ENCODE measurements around the gene RTL10. TPM values are rescaled to one million over a fixed set of nuclear protein-coding genes. Genes with fewer than 3 reads are reported as not detected.

The RTL10 gene
- total RNA-seq, 1 donor from 2014 or later = 24.1 TPM

DNA sequence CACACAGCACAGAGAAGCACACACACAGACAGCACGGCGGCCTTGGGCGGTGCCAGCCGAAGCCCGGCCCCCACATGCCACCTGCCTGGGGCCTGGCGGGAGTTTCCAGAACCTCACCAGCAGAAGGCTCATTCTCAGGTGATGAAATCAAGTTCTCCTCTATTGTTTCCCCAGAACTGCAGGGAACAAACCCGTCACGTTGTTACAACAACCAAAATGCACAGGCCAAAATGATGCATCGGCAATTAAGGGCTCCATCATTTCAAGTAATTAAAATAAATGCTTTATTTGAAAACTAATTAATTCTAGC lies 30.8 kb downstream of the RTL10 start:
- intact Hi-C loops (cut with micrococcal nuclease) = no loop called here
- Mint-ChIP-seq H3K4me3 (no peak overlapping the region), H3K4me1 (ENCODE audit: low read depth) (peaks cover 9% of the 10 kb centered on the region), H3K36me3 (ENCODE audit: low read depth) (no peaks in the 10 kb centered on the region), H3K27me3 (ENCODE audit: insufficient read depth) (no peaks in the 10 kb centered on the region), H3K9me3 (no peaks in the 10 kb centered on the region), H3K27ac (no peak overlapping the region)
- no peak for DNase-seq (ENCODE audit: low spot score)

DNA sequence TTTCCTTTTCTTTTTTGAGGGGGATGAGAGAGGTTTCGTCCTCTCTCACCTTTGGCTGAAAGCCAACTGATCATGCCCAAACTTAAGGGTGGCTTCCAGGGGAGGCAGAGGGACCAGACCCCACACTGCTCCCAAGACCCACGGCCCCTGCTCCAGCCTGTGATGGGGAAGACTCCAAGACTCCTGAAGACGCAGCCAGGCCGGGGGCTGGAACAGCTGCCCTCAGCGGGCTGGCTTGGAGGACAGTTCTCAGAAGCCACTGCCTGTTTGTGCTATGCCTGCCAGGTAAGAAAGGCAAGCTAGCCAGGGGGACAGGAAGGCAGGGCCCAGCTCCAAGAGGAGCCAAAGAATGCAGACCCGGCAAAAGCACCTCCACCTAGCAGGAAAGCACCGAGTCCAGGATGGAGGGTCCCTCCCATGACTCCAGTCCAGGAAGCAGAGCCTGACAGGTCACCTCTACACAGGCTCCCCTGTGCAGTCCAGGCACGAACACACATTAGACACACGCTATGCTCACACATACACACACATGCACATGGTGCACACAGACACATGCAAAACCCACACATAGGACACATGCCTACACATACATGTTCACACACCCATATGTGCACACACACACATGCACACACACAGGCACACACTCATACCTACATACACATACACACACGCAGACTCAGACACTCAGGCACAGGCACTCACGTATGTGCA lies 31.3 kb downstream of the RTL10 start:
- H3K36me3 Mint-ChIP-seq (ENCODE audit: low read depth) = no peaks in the 10 kb centered on the region
- no peak for DNase-seq (ENCODE audit: low spot score)
- no peaks in the 10 kb centered on the region for H3K27me3 Mint-ChIP-seq (ENCODE audit: insufficient read depth)
- no peaks in the 10 kb centered on the region for H3K9me3 Mint-ChIP-seq
- peaks cover 9% of the 10 kb centered on the region for H3K4me1 Mint-ChIP-seq (ENCODE audit: low read depth)
- no peak overlapping the region for H3K4me3 Mint-ChIP-seq
- intact Hi-C loops (cut with micrococcal nuclease) = no loop called here
- H3K27ac Mint-ChIP-seq = no peak overlapping the region

DNA sequence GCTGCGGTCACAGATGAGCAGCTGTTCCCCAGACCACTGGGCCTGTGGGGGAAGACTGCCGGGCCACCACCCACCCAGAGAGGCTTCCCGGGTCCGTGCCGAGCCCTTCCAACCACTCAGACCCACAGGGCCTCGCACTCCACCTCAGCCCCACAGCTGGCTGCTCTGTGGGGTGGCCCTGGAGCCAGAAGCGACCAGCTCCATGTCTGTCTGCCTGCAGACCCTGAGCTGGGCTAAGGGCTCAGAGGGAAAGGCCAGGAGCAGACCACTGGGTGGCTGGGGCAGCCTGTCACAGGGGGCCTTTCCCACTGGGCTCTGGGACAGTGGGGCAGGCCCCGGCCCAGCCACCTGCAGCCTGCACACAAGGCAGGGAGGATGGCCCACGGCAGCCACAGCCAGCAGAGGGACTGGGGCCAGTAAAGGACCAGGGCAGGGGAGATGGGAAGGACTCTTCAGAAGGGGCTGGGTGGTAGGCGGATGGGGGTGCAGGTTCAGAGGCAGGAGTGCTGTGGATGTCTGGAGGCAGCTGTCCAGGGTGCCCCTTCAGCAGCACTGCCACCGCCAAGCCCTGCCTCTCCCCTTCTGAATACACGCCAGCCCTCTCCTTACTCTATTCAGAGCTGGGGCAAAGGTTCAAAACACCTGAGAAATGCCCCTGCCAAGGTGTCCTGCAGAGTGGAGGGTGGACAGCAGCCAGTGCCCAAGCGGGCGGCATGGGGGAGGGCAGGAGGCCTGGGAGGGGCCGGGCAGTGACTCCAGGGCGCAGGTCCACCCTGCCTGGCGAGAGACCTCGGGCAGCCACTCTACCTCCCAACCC lies 32.2 kb downstream of the RTL10 start:
- Mint-ChIP-seq H3K27ac (no peak overlapping the region), H3K27me3 (ENCODE audit: insufficient read depth) (no peaks in the 10 kb centered on the region), H3K36me3 (ENCODE audit: low read depth) (no peaks in the 10 kb centered on the region), H3K4me1 (ENCODE audit: low read depth) (peaks cover 9% of the 10 kb centered on the region), H3K9me3 (no peaks in the 10 kb centered on the region), H3K4me3 (no peak overlapping the region)
- no peak for DNase-seq (ENCODE audit: low spot score)
- intact Hi-C loops (cut with micrococcal nuclease) = no loop called here

DNA sequence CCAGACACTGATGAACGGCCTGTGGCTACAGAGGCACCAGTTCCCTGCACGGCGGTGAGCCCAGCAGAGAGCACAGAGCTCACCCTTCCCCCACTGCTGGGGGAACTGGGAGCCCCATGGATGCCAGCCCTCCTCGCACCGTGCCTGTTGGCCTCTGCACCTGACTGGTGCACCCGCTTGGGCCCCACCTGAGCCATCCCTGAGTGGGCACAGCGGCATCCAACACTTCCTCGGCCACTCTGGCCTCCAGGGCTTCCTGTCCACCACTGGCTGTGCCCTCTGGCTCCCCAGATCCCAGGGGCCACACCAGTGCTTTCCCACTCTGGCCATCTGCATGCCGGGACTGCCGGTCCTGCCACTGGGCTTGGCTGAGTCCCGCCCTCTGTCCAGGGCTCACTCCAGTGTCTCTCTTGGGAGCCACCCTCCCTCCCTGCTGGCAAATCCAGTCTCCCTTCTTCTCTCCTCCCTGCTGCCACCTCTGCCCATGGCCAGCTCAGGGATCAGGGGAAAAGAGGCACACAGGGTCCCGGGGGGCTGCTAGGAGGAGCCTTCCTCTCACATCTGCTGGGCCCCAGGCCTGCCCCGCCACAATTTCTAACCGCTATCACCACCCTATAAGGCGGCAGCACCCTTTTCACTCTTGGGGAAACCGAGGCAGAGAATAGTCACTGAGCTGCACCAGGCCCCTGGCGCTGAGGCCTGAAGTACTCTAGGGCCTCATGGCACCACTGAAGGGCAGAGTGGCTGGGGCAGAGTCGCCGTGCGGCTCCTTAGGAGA lies 33.0 kb downstream of the RTL10 start:
- H3K36me3 Mint-ChIP-seq (ENCODE audit: low read depth) = no peaks in the 10 kb centered on the region
- peaks cover 7% of the 10 kb centered on the region for H3K4me1 Mint-ChIP-seq (ENCODE audit: low read depth)
- intact Hi-C loops (cut with micrococcal nuclease) = no loop called here
- H3K27ac Mint-ChIP-seq = no peak overlapping the region
- DNase-seq (ENCODE audit: low spot score) = no peak
- no peak overlapping the region for H3K4me3 Mint-ChIP-seq
- no peaks in the 10 kb centered on the region for H3K27me3 Mint-ChIP-seq (ENCODE audit: insufficient read depth)
- H3K9me3 Mint-ChIP-seq = no peaks in the 10 kb centered on the region

DNA sequence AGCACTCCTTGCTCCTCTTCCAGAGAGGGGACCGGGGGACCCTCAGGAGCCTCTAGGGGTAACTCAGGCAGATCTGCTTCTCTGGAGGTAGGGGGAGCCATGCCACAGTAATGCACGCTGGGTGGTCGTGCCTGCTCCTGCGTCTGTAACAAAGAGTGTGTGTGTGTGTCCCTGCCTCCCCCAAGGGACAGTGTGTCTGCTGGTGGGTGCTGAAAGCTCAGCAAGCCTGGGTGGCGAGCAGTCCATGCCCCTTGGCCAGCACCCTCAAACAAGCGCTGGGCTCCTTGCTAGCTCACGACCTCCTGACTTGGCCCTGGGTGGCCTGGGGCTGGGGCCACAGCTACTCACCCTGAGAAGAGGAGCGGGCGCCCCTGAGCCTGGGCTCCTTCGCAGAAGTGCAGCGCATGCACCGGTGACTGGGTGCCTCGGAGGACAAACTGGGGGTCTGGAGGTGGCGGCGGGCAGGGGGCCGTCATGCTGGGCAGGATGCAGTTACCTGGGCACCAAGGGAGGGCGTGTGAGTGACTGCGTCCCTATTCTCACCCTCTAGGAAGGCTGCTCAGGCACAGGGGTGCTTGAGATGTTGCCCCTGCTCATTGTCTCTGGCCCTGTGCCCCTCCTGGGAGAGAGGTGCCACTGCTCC lies 33.7 kb downstream of the RTL10 start:
- no peaks in the 10 kb centered on the region for H3K4me1 Mint-ChIP-seq (ENCODE audit: low read depth)
- H3K9me3 Mint-ChIP-seq = no peaks in the 10 kb centered on the region
- intact Hi-C loops (cut with micrococcal nuclease) = no loop called here
- no peak for DNase-seq (ENCODE audit: low spot score)
- H3K36me3 Mint-ChIP-seq (ENCODE audit: low read depth) = no peaks in the 10 kb centered on the region
- no peak overlapping the region for H3K4me3 Mint-ChIP-seq
- H3K27me3 Mint-ChIP-seq (ENCODE audit: insufficient read depth) = no peaks in the 10 kb centered on the region
- H3K27ac Mint-ChIP-seq = no peak overlapping the region

DNA sequence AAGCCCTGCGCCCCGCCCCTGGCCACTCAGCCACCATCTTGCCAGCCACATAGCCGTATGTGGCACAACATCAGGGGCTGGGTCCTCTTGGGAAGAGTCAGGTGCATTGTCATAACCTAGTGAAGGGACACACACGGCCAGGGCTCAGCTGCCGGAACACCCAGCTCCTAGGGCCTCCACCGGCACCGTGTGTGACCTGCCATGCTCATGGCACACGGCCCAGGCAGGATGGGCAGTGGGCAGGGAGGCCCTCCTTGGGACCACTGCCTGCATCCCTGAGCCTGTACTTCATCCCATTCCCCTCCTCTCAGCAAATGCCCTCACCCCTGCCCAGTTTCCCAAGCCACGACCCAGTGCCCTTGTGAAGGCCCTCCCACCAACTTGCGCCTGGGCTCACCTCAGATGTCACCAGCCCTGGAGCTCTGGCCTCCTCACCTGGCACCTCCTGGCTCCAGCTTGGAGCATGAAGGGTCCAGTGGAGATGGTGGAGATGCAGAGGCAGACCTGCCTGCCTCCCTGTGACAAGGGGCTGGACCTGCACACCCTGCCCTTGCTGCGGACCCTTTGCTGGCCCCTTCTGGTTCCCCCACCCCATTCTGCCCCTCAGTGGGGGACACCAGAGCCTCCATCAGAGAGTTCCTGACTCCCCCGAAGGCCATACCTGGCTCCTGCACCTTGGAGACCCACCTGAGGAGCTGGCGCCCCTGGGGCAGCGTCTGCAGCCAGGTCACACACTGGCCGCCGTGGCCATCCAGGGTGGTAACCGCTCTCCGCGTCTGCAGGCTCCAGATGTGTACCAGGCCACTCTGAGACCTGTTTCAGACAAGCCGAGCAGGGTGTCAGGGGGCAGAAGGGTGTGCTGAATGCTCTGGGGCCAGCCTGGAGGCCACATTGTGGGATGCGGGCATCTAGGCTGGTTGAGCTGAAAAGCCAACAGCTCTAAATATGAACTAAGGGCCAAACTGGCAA lies 34.5 kb downstream of the RTL10 start:
- no peaks in the 10 kb centered on the region for H3K36me3 Mint-ChIP-seq (ENCODE audit: low read depth)
- no peaks in the 10 kb centered on the region for H3K4me1 Mint-ChIP-seq (ENCODE audit: low read depth)
- no peaks in the 10 kb centered on the region for H3K9me3 Mint-ChIP-seq
- H3K27ac Mint-ChIP-seq = no peak overlapping the region
- intact Hi-C loops (cut with micrococcal nuclease) = no loop called here
- no peak overlapping the region for H3K4me3 Mint-ChIP-seq
- H3K27me3 Mint-ChIP-seq (ENCODE audit: insufficient read depth) = no peaks in the 10 kb centered on the region
- DNase-seq (ENCODE audit: low spot score) = no peak

DNA sequence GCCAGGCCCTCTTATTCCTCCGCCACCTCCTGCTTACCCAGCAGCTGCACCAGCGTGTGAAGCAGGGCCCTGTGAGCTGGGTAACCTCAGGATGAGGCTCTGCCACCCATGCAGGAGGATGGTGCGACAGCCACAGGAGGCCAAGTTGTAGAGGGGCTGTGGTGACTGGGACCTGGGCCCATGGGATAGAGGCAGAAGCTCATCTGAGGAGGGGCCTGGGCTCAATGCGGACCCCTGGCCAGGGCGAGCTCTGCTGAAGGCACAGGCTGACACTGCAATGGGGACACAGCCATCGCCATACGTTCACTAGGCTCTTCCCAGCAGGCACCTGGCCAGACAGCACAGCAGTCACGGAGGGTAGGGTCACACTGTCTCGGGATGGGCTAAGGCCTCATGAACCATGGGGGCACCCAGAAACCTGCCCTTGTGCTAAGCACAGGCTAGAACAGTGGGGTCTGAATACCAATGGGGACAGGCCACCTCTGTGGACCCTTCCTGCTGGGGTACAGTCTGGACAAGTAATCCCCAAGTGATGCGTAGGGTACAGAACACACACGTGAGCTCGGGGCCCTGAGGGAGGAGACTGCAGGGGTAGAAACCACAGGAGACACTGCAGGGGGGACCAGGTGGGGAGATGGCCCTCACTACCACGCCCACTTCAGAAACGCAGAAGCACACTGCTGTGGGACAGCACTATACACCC lies 35.3 kb downstream of the RTL10 start:
- H3K4me3 Mint-ChIP-seq = no peak overlapping the region
- no peak for DNase-seq (ENCODE audit: low spot score)
- no peak overlapping the region for H3K27ac Mint-ChIP-seq
- no peaks in the 10 kb centered on the region for H3K4me1 Mint-ChIP-seq (ENCODE audit: low read depth)
- no peaks in the 10 kb centered on the region for H3K9me3 Mint-ChIP-seq
- no peaks in the 10 kb centered on the region for H3K36me3 Mint-ChIP-seq (ENCODE audit: low read depth)
- intact Hi-C loops (cut with micrococcal nuclease) = no loop called here
- no peaks in the 10 kb centered on the region for H3K27me3 Mint-ChIP-seq (ENCODE audit: insufficient read depth)

DNA sequence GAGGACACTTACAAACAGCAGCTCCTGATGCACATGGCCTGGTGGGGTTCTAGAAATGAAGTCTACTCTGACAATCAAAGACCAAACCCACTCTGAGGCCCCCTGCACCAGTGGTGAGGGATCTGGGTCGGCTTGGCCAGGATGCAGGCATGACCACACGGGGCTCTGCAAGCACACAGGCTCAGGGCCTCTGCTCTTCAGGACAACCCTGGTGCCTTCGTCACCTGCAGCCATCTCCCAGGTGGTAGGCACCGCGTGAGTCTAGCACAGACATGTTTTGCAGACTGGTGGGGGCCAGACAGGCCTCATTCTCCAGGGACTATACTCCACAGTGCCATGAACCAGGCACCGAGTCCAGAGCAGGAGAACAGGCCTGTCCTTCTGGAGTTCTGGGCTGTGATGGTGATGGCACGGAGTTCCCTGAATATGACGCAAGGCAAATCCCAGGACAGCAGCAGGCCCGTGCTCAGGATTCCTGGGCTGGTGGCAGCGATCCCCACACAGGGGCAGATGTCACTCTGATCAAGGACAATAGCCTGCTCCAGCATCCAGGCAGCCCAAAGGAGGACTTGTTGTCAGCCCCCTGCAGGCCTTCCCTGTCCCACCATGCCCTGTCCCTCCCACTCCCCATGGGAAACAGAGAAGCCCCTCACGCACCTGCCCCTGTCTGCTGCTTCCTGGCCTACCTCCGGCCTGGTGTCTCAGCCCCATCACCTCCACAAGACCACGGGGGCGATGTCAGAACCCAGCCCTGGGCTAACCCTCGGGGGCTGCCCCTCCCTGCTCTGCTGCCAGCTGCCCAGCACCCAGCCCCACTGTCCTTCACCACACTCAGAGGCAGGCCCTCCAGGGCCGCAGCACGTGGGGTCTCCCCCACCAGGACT lies 36.1 kb downstream of the RTL10 start:
- intact Hi-C loops (cut with micrococcal nuclease) = no loop called here
- Mint-ChIP-seq H3K9me3 (no peaks in the 10 kb centered on the region), H3K4me1 (ENCODE audit: low read depth) (no peaks in the 10 kb centered on the region), H3K27me3 (ENCODE audit: insufficient read depth) (no peaks in the 10 kb centered on the region), H3K36me3 (ENCODE audit: low read depth) (no peaks in the 10 kb centered on the region), H3K27ac (no peak overlapping the region), H3K4me3 (no peak overlapping the region)
- DNase-seq (ENCODE audit: low spot score) = no peak

DNA sequence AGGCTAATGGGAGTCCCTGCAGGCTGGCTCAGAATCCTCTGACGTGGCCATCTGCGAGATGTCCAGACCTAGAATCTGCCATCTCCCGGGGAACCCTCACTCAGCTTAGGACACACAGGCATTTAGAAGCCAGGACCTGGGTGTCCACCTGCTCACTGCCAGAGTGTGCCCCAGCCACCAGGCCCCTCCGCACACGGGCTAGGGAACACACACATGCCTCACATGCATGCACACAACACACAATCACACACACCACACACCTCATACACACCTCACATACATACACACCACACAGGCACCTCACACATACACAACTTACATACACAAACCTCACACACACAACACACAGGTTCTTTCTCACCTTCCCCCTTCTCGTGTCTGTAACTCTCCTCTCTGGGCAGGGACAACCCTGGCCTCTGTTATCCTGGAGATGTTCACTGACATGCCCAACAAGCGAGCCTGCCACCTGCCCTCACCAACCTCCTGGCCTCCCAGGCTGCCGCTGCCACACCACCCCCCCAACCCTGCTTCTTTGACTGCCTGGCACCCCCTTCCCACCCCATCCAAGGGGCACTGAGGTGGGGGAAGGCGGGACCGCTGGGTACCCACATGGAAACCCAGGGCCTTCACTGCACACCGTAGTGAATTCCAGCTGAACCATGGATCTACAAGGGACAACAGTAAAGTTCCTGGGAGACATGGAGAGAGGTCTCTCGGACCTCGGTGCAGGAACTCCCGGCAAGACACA lies 38.1 kb downstream of the RTL10 start:
- Mint-ChIP-seq H3K4me1 (ENCODE audit: low read depth) (no peaks in the 10 kb centered on the region), H3K36me3 (ENCODE audit: low read depth) (no peaks in the 10 kb centered on the region), H3K9me3 (no peaks in the 10 kb centered on the region), H3K4me3 (no peak overlapping the region), H3K27me3 (ENCODE audit: insufficient read depth) (no peaks in the 10 kb centered on the region), H3K27ac (no peak overlapping the region)
- DNase-seq (ENCODE audit: low spot score) = no peak
- intact Hi-C loops (cut with micrococcal nuclease) = no loop called here

DNA sequence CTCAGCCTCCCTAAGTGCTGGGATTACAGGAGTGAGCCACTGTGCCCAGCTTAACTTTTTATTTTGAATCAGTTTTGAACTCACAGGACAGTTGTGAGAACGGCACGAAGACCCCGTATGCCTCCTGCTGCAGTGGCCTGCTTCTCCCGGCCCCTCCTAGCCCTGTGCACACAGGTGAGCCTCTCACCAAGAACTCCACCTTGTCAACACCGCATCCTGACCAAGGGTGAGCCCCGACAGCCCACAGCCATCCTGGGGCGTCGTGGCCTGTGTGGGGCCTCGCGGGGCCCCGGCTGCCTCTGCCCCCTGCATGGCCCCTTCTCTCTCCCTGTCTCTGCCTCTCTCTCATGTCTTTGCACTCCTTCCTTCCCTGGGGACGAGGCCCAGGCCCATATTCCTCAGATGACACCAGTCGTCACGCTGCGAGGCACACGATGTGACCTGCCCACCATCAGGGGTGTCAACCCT lies 38.8 kb downstream of the RTL10 start:
- Mint-ChIP-seq H3K36me3 (ENCODE audit: low read depth) (no peaks in the 10 kb centered on the region), H3K4me1 (ENCODE audit: low read depth) (no peaks in the 10 kb centered on the region), H3K27me3 (ENCODE audit: insufficient read depth) (no peaks in the 10 kb centered on the region), H3K27ac (no peak overlapping the region), H3K4me3 (no peak overlapping the region), H3K9me3 (no peaks in the 10 kb centered on the region)
- intact Hi-C loops (cut with micrococcal nuclease) = no loop called here
- no peak for DNase-seq (ENCODE audit: low spot score)
